ENCODE measurements around the gene BLOC1S5.
"Not testable (repeated sequence)": the region's sequence is repeated elsewhere in the genome, so short reads cannot be mapped to it uniquely, and the experiment has no call there.

BLOC1S5 gene

GRCh38 chr6:8080362-8081151 is 16.4 kb upstream of the BLOC1S5 start:
- DNase-seq (ENCODE audit: low spot score): peak; percentile 34

- no peak for DNase-seq (ENCODE audit: low spot score)
Observed at GRCh38 chr6:8079126-8079525, 14.9 kb upstream of the BLOC1S5 start.

- DNase-seq (ENCODE audit: low spot score): no peak
Observed at GRCh38 chr6:8077991-8078390, 13.8 kb upstream of the BLOC1S5 start.

- no peak for DNase-seq (ENCODE audit: low spot score)
Observed at GRCh38 chr6:8075704-8076103, 11.5 kb upstream of the BLOC1S5 start.

GRCh38 chr6:8075185-8075584 is 11.0 kb upstream of the BLOC1S5 start:
- no peak for DNase-seq (ENCODE audit: low spot score)

GRCh38 chr6:8074213-8074612 is 10.0 kb upstream of the BLOC1S5 start:
- no peak for DNase-seq (ENCODE audit: low spot score)

- DNase-seq (ENCODE audit: low spot score): no peak
Observed at GRCh38 chr6:8073758-8074157, 9.6 kb upstream of the BLOC1S5 start.

- DNase-seq (ENCODE audit: low spot score): no peak
Observed at GRCh38 chr6:8070718-8071117, 6.5 kb upstream of the BLOC1S5 start.

GRCh38 chr6:8069631-8070284 is 5.6 kb upstream of the BLOC1S5 start:
- DNase-seq (ENCODE audit: low spot score): no peak

- DNase-seq (ENCODE audit: low spot score): no peak
Observed at GRCh38 chr6:8069151-8069550, 5.0 kb upstream of the BLOC1S5 start.

- no peak for DNase-seq (ENCODE audit: low spot score)
Observed at GRCh38 chr6:8066108-8066507, 1.9 kb upstream of the BLOC1S5 start.

GRCh38 chr6:8065519-8065911 is 1.3 kb upstream of the BLOC1S5 start:
- no peak for DNase-seq (ENCODE audit: low spot score)

- DNase-seq (ENCODE audit: low spot score): no peak
Observed at GRCh38 chr6:8064638-8065518, 689 bp upstream of the BLOC1S5 start.

- DNase-seq (ENCODE audit: low spot score): no peak
Observed at GRCh38 chr6:8061736-8062135, 2.5 kb downstream of the BLOC1S5 start.

- DNase-seq (ENCODE audit: low spot score): no peak
Observed at GRCh38 chr6:8060346-8060745, 3.8 kb downstream of the BLOC1S5 start.

- peak; percentile 15 for DNase-seq (ENCODE audit: low spot score)
Observed at GRCh38 chr6:8059129-8059528, 5.1 kb downstream of the BLOC1S5 start.

- DNase-seq (ENCODE audit: low spot score): no peak
Observed at GRCh38 chr6:8057793-8058192, 6.4 kb downstream of the BLOC1S5 start.

- DNase-seq (ENCODE audit: low spot score): no peak
Observed at GRCh38 chr6:8057263-8057662, 6.9 kb downstream of the BLOC1S5 start.

GRCh38 chr6:8054276-8054675 is 9.9 kb downstream of the BLOC1S5 start:
- DNase-seq (ENCODE audit: low spot score): no peak

- DNase-seq (ENCODE audit: low spot score): no peak
Observed at GRCh38 chr6:8047541-8048292, 16.5 kb downstream of the BLOC1S5 start.

GRCh38 chr6:8045769-8046168 is 18.4 kb downstream of the BLOC1S5 start:
- not testable (repeated sequence) for DNase-seq (ENCODE audit: low spot score)

GRCh38 chr6:8043221-8043620 is 21.0 kb downstream of the BLOC1S5 start:
- DNase-seq (ENCODE audit: low spot score): no peak
